Breast epithelium (tissue), 3 donors: Measurements from ENCODE around the gene DNAJA2.

Source experiments
- CTCF ChIP-seq, 3 donors: fragments of 450-650 bp; IDR thresholded peaks; one replicate each; pipeline ENCODE4 v1.5.1; 2016 to 2017; ENCODE audit warnings: antibody characterized with exemption in 3 of 3, mild to moderate bottlenecking in 3 of 3, moderate library complexity in 3 of 3
- POLR2A ChIP-seq: fragments of 450-650 bp; IDR thresholded peaks from one replicate; pipeline ENCODE4 v1.6.1; 2016; ENCODE audit warnings: antibody characterized with exemption, mild to moderate bottlenecking, moderate library complexity
- POLR2AphosphoS5 ChIP-seq, 3 donors: sonication (generic); formaldehyde crosslinking; IDR thresholded peaks; one replicate each; pipeline ENCODE4 v1.6.1; 2017; ENCODE audit warnings: antibody characterized with exemption in 3 of 3

GRCh38 chr16:46926470-46927225 lies 46.8 kb downstream of the DNAJA2 start:
- TF ChIP-seq CTCF (IDR thresholded peaks at IDR 0.05) (no peak), POLR2A (no peak), POLR2AphosphoS5 (IDR thresholded peaks at IDR 0.05) (no peak)
